Fibroblast of villous mesenchyme (primary cell): Measurements from ENCODE around the gene GPR143. TPM values are rescaled to one million over a fixed set of nuclear protein-coding genes. Genes with fewer than 3 reads are reported as not detected.

ENCODE experiments used
- DNase-seq: peaks from one replicate; pipeline ENCODE4 v3.0.0-alpha.2; 2010; ENCODE audit warnings: low read depth
- H3K4me3 ChIP-seq: 2 replicates; pipeline ENCODE4 v1.5.1; 2011; ENCODE audit warnings: low read depth, mild to moderate bottlenecking, low read length
- CTCF ChIP-seq: IDR thresholded peaks from 2 replicates; pipeline ENCODE4 v1.5.1; 2012; ENCODE audit warnings: low read depth, mild to moderate bottlenecking, low read length; ENCODE audit not compliant: insufficient read depth
- total RNA-seq: library from RNA; depleted of rRNA; stranded (reverse); fragments of >200 nt; gene quantifications from 2 replicates; pipeline ENCODE4 v1.2.3, GENCODE V29; 2012

Gene GPR143
- total RNA-seq, 1 donor: 0.43 TPM

- TF ChIP-seq CTCF: no peak
- no peak for DNase-seq
- H3K4me3 ChIP-seq: no peak overlapping the region
Measured at GRCh38 chrX:9703406-9703805, 62.2 kb downstream of the GPR143 start.

- DNase-seq: no peak
- no peak for TF ChIP-seq CTCF
- H3K4me3 ChIP-seq: no peak overlapping the region
Measured at GRCh38 chrX:9701790-9702189, 63.9 kb downstream of the GPR143 start.

GRCh38 chrX:9700555-9700954 lies 65.1 kb downstream of the GPR143 start:
- no peak for DNase-seq
- TF ChIP-seq CTCF: no peak
- no peak overlapping the region for H3K4me3 ChIP-seq

- H3K4me3 ChIP-seq: no peak overlapping the region
- DNase-seq: no peak
- no peak for TF ChIP-seq CTCF
Measured at GRCh38 chrX:9698576-9698975, 67.1 kb downstream of the GPR143 start.

- DNase-seq: no peak
- TF ChIP-seq CTCF: no peak
- no peak overlapping the region for H3K4me3 ChIP-seq
Measured at GRCh38 chrX:9693307-9694001, 72.2 kb downstream of the GPR143 start.

- TF ChIP-seq CTCF: no peak
- no peak overlapping the region for H3K4me3 ChIP-seq
- no peak for DNase-seq
Measured at GRCh38 chrX:9690046-9690445, 75.6 kb downstream of the GPR143 start.

- no peak for DNase-seq
- no peak overlapping the region for H3K4me3 ChIP-seq
- TF ChIP-seq CTCF: no peak
Measured at GRCh38 chrX:9688833-9689232, 76.8 kb downstream of the GPR143 start.
